GM18520 (cell line): ENCODE results near the gene MYH10.

Experiments
- ATAC-seq: cut with Tn5 transposase; IDR thresholded peaks from one replicate; pipeline ENCODE4 v1.9.1; 2021; ENCODE audit not compliant: unreplicated experiment

Gene MYH10

DNA sequence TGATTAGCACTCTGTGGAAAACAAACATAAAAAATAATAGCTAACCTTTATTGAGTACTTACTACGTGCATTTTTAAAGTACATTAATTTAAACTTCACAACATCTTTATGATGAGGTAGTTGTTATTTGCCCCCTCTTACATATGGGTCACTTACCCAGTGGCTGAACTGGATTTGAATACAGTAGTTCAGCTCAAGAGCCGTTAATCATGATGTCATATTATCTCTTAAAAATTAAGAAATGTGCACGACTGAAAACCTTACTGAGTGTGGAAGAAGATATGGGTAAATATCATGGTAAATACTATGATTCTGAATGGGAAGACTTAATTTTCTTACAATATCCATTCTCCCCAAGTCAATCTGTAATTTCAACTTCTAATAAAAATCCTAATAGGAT lies 177.2 kb downstream of the MYH10 start:
- no peak for ATAC-seq

DNA sequence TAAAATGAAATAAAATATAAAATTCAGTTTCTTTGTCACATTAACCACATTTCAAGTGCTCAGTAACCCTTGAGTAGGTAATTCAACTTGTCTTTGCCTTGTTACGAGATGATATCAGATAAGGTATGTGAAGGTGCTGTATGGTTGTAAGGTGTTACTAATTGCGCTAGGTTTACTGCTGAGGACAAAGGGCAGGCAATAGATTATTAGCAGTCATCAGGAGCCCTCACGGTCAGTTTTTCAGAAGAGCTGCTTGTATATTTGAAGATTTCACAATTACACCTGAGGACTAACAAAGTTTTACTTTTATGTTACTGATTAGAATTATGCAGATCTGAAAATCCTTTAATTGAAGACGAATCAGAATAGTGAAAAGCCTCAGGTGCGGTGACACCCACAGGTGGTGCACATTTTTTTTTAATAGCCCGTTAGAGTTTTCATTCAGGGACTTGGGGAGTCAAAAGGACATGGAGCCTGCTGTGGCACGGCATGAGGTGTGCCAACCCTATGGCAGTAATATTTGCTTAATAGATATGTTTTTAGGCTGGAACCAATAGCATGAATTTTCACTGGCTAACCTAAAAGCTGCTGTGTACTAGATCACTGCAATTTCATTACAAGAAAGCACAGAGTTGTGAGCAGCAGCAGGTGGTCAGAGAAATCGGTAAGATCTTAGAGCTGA lies 178.5 kb downstream of the MYH10 start:
- ATAC-seq: no peak

DNA sequence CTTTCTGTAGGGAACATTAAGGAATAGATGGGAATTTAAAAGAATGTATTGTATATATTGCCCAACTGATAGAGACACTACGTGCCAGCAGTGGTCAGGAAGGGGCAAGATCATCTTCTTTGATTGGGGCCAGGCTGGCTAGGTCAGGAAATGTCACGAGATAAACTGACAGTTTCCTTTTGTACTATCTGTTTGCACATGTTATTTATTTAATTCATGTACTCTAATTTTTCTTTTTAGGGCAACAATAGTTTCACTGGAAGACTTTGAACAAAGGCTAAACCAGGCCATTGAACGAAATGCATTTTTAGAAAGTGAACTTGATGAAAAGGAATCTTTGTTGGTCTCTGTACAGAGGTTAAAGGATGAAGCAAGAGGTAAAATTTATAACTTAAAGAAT lies 182.2 kb downstream of the MYH10 start:
- ATAC-seq: no peak

- no peak for ATAC-seq
Observed at GRCh38 chr17:8447799-8448198, 182.7 kb downstream of the MYH10 start.

GRCh38 chr17:8445536-8445935 lies 185.0 kb downstream of the MYH10 start:
- no peak for ATAC-seq

DNA sequence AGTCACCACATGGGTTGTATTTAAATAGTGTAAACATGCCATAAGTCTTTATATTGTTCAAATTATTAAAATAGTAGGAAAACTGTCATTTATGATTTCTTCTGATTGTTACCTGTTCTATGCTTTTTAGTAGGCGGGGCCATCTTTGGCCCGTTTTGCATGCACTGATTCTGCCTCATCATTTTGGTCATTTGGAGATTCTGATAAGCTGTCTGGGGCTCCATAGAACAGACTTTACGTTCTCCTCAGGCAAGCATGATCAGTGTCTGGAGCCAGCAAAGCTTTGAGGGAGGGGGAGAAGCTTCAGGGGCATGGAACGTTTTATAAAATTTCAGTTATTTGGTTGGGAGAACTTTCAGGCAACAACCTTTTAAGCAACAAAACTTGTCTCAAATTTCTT lies 186.0 kb downstream of the MYH10 start:
- no peak for ATAC-seq

DNA sequence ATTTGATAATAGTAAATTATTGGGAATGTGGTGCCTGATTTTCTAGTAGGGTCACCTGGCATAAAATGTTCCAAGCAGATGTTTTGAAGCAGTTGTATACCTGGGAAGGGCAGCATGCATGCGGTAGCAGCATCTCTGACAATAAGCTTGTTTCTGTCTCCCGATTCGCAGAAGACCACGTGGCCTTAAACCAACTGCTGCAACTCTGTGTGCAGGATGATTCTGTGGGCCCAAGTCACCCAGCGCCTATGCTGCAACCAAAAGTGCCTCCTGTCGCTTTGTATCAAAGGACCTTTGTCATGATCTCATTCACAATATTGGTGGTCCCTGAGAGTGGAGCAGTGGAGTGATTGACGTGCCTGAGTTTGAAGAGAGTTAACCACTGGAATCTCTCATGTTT lies 186.8 kb downstream of the MYH10 start:
- ATAC-seq: no peak

DNA sequence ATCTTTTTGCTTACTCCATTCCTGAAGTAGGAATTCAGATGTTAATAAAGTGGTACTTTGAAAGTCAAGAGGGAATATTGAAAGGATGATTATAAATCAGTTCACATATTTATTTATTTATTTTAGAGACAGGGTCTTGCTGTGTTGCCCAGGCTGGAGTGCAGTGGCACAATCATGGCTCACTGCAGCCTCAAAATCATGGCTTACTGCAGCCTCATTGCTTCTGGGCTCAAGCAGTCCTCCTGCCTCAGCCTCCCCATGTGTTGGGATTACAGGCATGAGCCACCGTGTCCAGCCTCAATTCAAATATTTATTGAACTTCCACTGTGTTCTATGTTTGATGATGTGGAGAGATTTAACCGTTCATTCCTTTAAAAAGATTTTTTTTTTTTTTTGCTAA lies 188.2 kb downstream of the MYH10 start:
- no peak for ATAC-seq

GRCh38 chr17:8441690-8442089 lies 188.8 kb downstream of the MYH10 start:
- ATAC-seq: no peak

GRCh38 chr17:8439681-8440080 lies 190.8 kb downstream of the MYH10 start:
- no peak for ATAC-seq

- no peak for ATAC-seq
Observed at GRCh38 chr17:8438441-8438840, 192.1 kb downstream of the MYH10 start.

GRCh38 chr17:8436844-8437171 lies 193.7 kb downstream of the MYH10 start:
- no peak for ATAC-seq

- ATAC-seq: peak; percentile 30
Observed at GRCh38 chr17:8436169-8436843, 194.2 kb downstream of the MYH10 start.

DNA sequence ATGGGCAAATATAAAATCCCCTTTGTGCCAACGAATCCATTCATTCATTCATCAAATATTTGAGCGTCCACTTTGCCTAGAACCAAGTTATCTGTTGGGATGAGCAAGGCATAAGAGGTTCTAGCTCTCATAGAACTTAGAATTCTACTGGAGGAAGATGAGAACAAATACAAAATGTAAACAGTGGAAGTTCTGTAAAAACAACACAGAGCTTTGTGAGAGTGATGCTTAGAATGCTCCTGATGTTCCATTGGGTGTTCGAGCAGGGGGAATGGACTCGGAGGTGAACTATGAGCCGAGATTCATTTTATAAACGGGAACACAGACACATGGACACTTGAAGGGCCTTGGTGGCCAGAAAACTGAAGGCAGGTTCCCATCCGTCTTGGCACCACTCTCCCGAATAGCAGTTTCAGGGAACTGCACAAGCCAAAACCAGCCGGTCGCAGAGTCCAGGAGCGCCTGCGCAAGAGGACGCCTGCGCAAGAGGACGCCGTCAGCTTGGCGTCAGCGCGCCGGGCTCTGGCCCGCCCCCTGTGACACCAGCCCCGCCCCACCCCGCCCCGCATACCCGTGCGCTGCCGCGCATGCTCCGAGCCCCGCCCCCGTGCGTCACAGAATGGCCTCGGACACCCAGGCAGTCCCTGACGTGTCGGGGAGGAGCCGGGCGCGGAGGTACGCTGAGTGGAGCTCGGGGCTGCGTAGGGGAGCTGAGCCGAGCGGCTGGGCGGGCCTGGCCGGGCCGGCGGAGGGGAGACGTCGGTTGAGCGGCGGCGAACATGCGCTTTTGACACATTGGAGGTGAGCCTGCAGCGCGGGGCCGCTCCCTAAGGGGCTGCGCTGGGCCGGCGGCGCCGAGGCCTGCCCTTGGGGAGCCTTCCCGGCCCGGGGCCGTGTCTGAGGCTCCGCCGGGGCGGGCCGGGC lies 195.0 kb downstream of the MYH10 start, which contains the start of gene NDEL1:
Gene NDEL1 (plus strand): TSS at position 640 of the 924 bp plus-strand sequence. CDS start 8,388 bp downstream, outside the sequence.
- peak; percentile 92 for ATAC-seq

DNA sequence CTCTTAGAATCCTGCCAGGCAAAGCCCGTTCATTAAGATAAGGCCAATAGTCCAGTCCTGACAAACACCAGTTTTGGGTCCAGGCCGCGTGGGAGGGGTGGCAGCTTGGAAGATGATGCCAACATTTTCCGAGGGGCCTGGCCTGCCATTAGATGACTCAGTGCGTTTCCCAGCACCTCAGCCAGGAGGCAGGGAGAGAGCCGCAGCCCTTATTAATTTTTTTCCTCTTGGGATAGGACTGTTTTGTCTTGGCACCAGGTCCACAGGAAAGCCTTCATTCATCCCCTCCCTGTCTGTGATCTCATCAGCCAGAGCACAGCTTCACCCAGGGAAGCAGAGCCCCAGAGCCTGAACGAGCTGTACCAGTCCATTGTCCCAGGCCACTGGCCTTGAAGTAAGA lies 199.6 kb downstream of the MYH10 start:
- no peak for ATAC-seq

DNA sequence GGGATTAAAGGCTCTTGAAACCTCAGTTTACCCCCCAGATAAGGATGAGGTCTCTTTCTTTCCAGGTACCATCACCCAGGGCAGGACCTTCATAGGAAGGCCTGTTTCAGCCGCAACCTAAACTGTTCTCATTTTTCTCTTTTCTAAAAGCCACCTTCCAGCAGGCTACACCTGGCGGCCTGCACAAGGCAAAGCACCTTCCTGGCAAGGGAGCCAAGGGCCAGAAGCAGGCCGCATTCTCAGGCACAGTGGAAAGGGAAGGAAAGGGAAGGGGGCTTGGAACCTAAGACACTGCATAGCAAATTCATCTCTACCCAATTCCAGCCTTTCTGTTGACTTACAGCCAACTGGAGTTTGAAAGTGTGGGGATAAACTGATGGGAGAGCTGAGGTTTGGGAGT lies 203.7 kb downstream of the MYH10 start:
- no peak for ATAC-seq

GRCh38 chr17:8426094-8426720 lies 204.3 kb downstream of the MYH10 start:
- ATAC-seq: no peak
